ENCODE measurements around the gene RAP1GAP2.

DNA sequence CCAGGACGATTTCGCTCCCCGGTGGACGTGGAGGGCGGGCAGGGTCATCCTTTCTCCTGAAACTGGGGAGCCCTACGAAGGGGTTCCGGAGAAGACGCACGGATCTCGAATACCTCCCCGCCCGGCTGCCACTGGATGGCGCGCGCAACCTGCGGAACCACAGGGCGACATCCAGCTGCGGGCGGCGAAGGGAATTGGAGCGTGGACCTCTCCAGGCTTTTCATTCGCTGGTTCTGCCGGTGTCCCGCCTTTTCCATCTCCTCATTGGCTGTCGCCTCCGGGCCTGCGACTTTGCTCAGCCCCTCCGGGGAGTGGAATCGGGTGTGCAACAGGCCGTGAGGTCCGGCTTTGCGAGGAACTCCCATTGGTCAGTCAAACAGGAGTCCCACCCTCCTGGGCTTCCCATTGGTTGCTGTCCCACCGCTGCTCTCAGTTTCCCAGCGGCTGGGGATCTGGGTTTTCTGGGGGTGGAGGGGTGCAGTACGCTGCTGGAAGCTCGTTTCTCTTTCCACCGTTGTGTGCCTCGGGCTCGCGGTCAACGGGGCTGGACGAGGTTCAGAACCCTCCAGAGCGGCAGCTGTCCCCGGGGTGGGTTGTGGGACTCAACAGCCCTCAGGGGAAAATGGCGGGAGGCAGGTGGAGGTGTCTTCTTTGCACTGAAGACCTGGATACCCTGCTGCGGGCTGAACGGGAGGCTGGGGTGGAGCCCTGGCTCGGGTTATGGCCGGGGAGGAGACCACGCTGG, 252.7 kb downstream of the RAP1GAP2 start:
- no peak for TF ChIP-seq EZH2phosphoT487 (IDR thresholded peaks at IDR 0.05; ENCODE audit: insufficient read depth, low read depth)
- TF ChIP-seq EZH2 (IDR thresholded peaks at IDR 0.05; ENCODE audit: insufficient read depth, poor library complexity, severe bottlenecking) = no peak
